ENCODE data around the gene SMOC2.

GRCh38 chr6:168623736-168624135, 182.8 kb downstream of the SMOC2 start:
- TF ChIP-seq CTCF (IDR thresholded peaks at IDR 0.05): no peak
- no peak for TF ChIP-seq POLR2A (IDR thresholded peaks at IDR 0.05)
